Prostate gland (tissue), 2 donors: Measurements from ENCODE around the gene CDK5RAP1. TPM values are rescaled to one million over a fixed set of nuclear protein-coding genes. Genes with fewer than 3 reads are reported as not detected.

Source experiments
- total RNA-seq, 2 donors: library from RNA; depleted of rRNA; stranded (reverse); fragments of >200 nt; gene quantifications; one replicate each; pipeline ENCODE4 v1.1.0, GENCODE V29; 2016

CDK5RAP1 gene
- total RNA-seq, 2 donors from 2014 or later, result 18.0 to 24.7 TPM

Other genes with a start within 250 kb of the CDK5RAP1 start
- not detected for gene BPIFA2, start 233.4 kb downstream of the CDK5RAP1 start, total RNA-seq
- gene BPIFA3, start 184.2 kb downstream of the CDK5RAP1 start, total RNA-seq, result 1 to 10 TPM in 1 of 2 donors, not detected in 1; 7.7 TPM
- gene BPIFA1, start 165.5 kb downstream of the CDK5RAP1 start, total RNA-seq, result not detected
- gene BPIFB1, start 118.3 kb downstream of the CDK5RAP1 start, total RNA-seq, result 1 to 10 TPM in 1 of 2 donors, not detected in 1; 2.1 TPM
- 100 to 1,000 TPM in 1 of 2 donors, 10 to 100 TPM in 1; 25.4 to 128 TPM for gene SNTA1, start 42.2 kb upstream of the CDK5RAP1 start, total RNA-seq
- gene CBFA2T2, start 88.6 kb upstream of the CDK5RAP1 start, total RNA-seq, result 10 to 100 TPM; 40.3 to 54.6 TPM